IMR-90 (cell line): ENCODE data around the gene PSMA1. TPM values are rescaled to one million over a fixed set of nuclear protein-coding genes. Genes with fewer than 3 reads are reported as not detected.

Experiments
- ATAC-seq: fragments of 200-7000 bp; cut with Tn5 transposase; 2 replicates; pipeline ENCODE4 v1.9.1; 2020; ENCODE audit warnings: low read depth, mild to moderate bottlenecking, moderate library complexity
- BruUV-seq: library from RNA; stranded (reverse); fragments of 400-500 nt; replicated peaks from 2 replicates; lab custom pipeline; 2021; lab: Mats Ljungman, UMichigan
- CTCF ChIA-PET: fragments of 300-600 bp; formaldehyde crosslinking; extraction: SDS; loops from one replicate; lab custom pipeline; 2021; ENCODE audit warnings: antibody characterized with exemption; lab: Yijun Ruan, JAX
- POLR2A ChIA-PET: fragments of 300-600 bp; sonication (Branson Sonifier 250); formaldehyde crosslinking; loops from one replicate; lab custom pipeline; 2022; ENCODE audit warnings: antibody characterized with exemption; ENCODE audit not compliant: unreplicated experiment; lab: Charles Lee
- DNase-seq: peaks from one replicate; pipeline ENCODE4 v3.0.0; 2013
- H2AFZ ChIP-seq: replicated peaks from 2 replicates; pipeline ENCODE3; 2013; ENCODE audit warnings: low read length, mild to moderate bottlenecking; ENCODE audit not compliant: poor library complexity
- H2AK5ac ChIP-seq: 2 replicates; pipeline ENCODE4 v1.6.1; 2013; ENCODE audit warnings: low read depth, low read length, inconsistent platforms
- H2AK9ac ChIP-seq: replicated peaks from 2 replicates; pipeline ENCODE3; 2013; ENCODE audit warnings: mild to moderate bottlenecking, low read depth, low read length, moderate library complexity; ENCODE audit not compliant: poor library complexity
- H2BK120ac ChIP-seq: 2 replicates; pipeline ENCODE4 v1.6.1; 2013; ENCODE audit warnings: low read depth, low read length, inconsistent platforms
- H2BK15ac ChIP-seq: 3 replicates; pipeline ENCODE4 v1.6.1; 2013; ENCODE audit warnings: low read depth, low read length, inconsistent platforms
- H2BK20ac ChIP-seq: 2 replicates; pipeline ENCODE4 v1.6.1; 2013; ENCODE audit warnings: low read depth, mild to moderate bottlenecking, inconsistent platforms, low read length, moderate library complexity
- H2BK5ac ChIP-seq: 2 replicates; pipeline ENCODE4 v1.6.1; 2013; ENCODE audit warnings: mild to moderate bottlenecking, low read depth, low read length, inconsistent platforms; ENCODE audit not compliant: poor library complexity, severe bottlenecking
- H3K14ac ChIP-seq: replicated peaks from 2 replicates; pipeline ENCODE4 v1.6.1; 2013; ENCODE audit warnings: low read depth, low read length, inconsistent platforms
- H3K18ac ChIP-seq: 2 replicates; pipeline ENCODE4 v1.6.1; 2013; ENCODE audit warnings: low read depth, low read length, control low read depth
- H3K23ac ChIP-seq: 2 replicates; pipeline ENCODE4 v1.6.1; 2013; ENCODE audit warnings: low read depth, low read length, inconsistent platforms
- H3K27ac ChIP-seq: 2 replicates; pipeline ENCODE4 v1.5.1; 2013; ENCODE audit warnings: mild to moderate bottlenecking, control low read depth, low read length; ENCODE audit not compliant: insufficient read depth
- H3K27me3 ChIP-seq: 2 replicates; pipeline ENCODE4 v1.6.1; 2013; ENCODE audit warnings: low read length; ENCODE audit not compliant: control insufficient read depth, insufficient read depth
- H3K36me3 ChIP-seq: 2 replicates; pipeline ENCODE4 v1.6.1; 2013; ENCODE audit warnings: low read length, mixed read lengths; ENCODE audit not compliant: control insufficient read depth, insufficient read depth
- H3K4ac ChIP-seq: 2 replicates; pipeline ENCODE4 v1.6.1; 2013; ENCODE audit warnings: low read depth, low read length, inconsistent platforms
- H3K4me1 ChIP-seq: 2 replicates; pipeline ENCODE4 v1.6.1; 2013; ENCODE audit warnings: low read length, mixed read lengths; ENCODE audit not compliant: control insufficient read depth, insufficient read depth
- H3K4me2 ChIP-seq: 2 replicates; pipeline ENCODE4 v1.6.1; 2013; ENCODE audit warnings: low read depth, mild to moderate bottlenecking, control low read depth, low read length, moderate library complexity
- H3K4me3 ChIP-seq: 2 replicates; pipeline ENCODE4 v1.5.1; 2013; ENCODE audit warnings: low read depth, mild to moderate bottlenecking, control low read depth, low read length, moderate library complexity; ENCODE audit not compliant: insufficient read depth
- H3K56ac ChIP-seq: 2 replicates; pipeline ENCODE4 v1.6.1; 2013; ENCODE audit warnings: low read length, inconsistent platforms; ENCODE audit not compliant: insufficient read depth; ENCODE audit errors: extremely low read depth
- H3K79me1 ChIP-seq, 2 experiments: 2 replicates each; pipeline ENCODE4 v1.6.1; 2013; ENCODE audit warnings: low read length in 2 of 2, inconsistent platforms in 1 of 2, low read depth in 1 of 2
- H3K9ac ChIP-seq: 2 replicates; pipeline ENCODE4 v1.6.1; 2013; ENCODE audit warnings: low read depth, low read length, control low read depth
- H3K9me1 ChIP-seq: 2 replicates; pipeline ENCODE4 v1.6.1; 2013; ENCODE audit warnings: low read length, inconsistent platforms; ENCODE audit not compliant: insufficient read depth
- H3K9me3 ChIP-seq: 2 replicates; pipeline ENCODE4 v1.6.1; 2013; ENCODE audit warnings: low read length; ENCODE audit not compliant: control insufficient read depth, insufficient read depth
- H4K20me1 ChIP-seq: 2 replicates; pipeline ENCODE4 v1.6.1; 2013; ENCODE audit warnings: low read length, inconsistent platforms; ENCODE audit not compliant: insufficient read depth
- H4K5ac ChIP-seq: 2 replicates; pipeline ENCODE4 v1.6.1; 2013; ENCODE audit warnings: mild to moderate bottlenecking, low read depth, low read length, control low read depth
- H4K8ac ChIP-seq, 2 experiments: 2 replicates each; pipeline ENCODE4 v1.6.1; 2013; ENCODE audit warnings: low read depth in 2 of 2, low read length in 2 of 2, control low read depth in 1 of 2, inconsistent platforms in 1 of 2
- H4K91ac ChIP-seq: 2 replicates; pipeline ENCODE4 v1.6.1; 2013; ENCODE audit warnings: low read depth, low read length, inconsistent platforms; ENCODE audit not compliant: insufficient read depth
- CEBPB ChIP-seq: IDR thresholded peaks from 2 replicates; pipeline ENCODE4 v1.6.1; 2012; ENCODE audit warnings: low read depth, low read length, improper control_type of control experiment
- CHD1 ChIP-seq: IDR thresholded peaks from 2 replicates; pipeline ENCODE4 v1.6.1; 2012; ENCODE audit warnings: low read depth, low read length, improper control_type of control experiment
- CTCF ChIP-seq: conservative IDR thresholded peaks from 2 replicates; pipeline ENCODE4 v1.5.1; 2012; ENCODE audit warnings: mild to moderate bottlenecking, low read depth, low read length, improper control_type of control experiment
- WGBS, 2 experiments: methylation state at CpG; one replicate each; pipeline versions ENCODE4 v1.1.5 to v1.1.7; 2013; ENCODE audit warnings: missing lambda C conversion rate in 2 of 2; ENCODE audit not compliant: insufficient read length in 1 of 2; ENCODE audit errors: extremely low coverage in 2 of 2; 5-methylcytosine and 5-hydroxymethylcytosine counted together
- dilution Hi-C: fragments of 300-500 bp; cut with HindIII; formaldehyde crosslinking; loops from one replicate; pipeline ENCODE4 v1.14.3; 2018; ENCODE audit warnings: low sequenced_read_pairs; ENCODE audit not compliant: unreplicated experiment
- in situ Hi-C: fragments of 300-500 bp; cut with MboI; formaldehyde crosslinking; loops from 3 replicates; pipeline ENCODE4 v1.14.3; 2019; ENCODE audit warnings: low sequenced_read_pairs, inconsistent platforms, mixed read lengths
- intact Hi-C: fragments of 100-400 bp; cut with micrococcal nuclease; formaldehyde crosslinking; loops from 2 replicates; pipeline ENCODE4 v1.10.0; 2022
- polyA plus RNA-seq, 3 experiments: library from polyadenylated mRNA; depleted of rRNA; stranded (reverse); fragments of >200 nt; gene quantifications; 2 replicates each; pipeline ENCODE4 v1.2.3, GENCODE V29; 2012; ENCODE audit warnings: low replicate concordance in 1 of 3
- total RNA-seq: library from RNA; depleted of rRNA; stranded (reverse); fragments of >200 nt; gene quantifications from 2 replicates; pipeline ENCODE4 v1.2.3, GENCODE V29; 2012

PSMA1 gene
- total and polyA plus RNA-seq, 2 of the 4 experiments (the other 2 are of a cell fraction), result 179 to 194 TPM

GRCh38 chr11:14513800-14514199 is 6.4 kb downstream of the PSMA1 start:
- no peak overlapping the region for H2AK5ac ChIP-seq
- no CpG with 5 or more reads among the region's 4 CpGs for WGBS, 2 experiments

More at GRCh38 chr11:14513800-14514199, 6.4 kb downstream of the PSMA1 start:
- intact Hi-C loops (loop anchor here (5.0 kb wide), 1 partner anchor 36 kb away; no protein-coding TSS in a partner anchor), in situ Hi-C loops (no loop called here), dilution Hi-C loops (no loop called here)
- H4K91ac ChIP-seq, result no peak overlapping the region
- H3K4me2 ChIP-seq, result no peak overlapping the region
- no peaks in the 10 kb centered on the region for H3K9me3 ChIP-seq
- no peak overlapping the region for H3K9ac ChIP-seq
- H2AFZ ChIP-seq, result no peak overlapping the region
- no peak overlapping the region for H3K23ac ChIP-seq
- H3K27ac ChIP-seq, result no peak overlapping the region
- BruUV-seq, result no TSS peak
- 0 out of 2 replicates have a peak, but pooled peaks cover under 1% of the 10 kb centered on the region for H4K20me1 ChIP-seq
- no peak overlapping the region for H4K5ac ChIP-seq
- no peak overlapping the region for H3K4ac ChIP-seq
- no peak overlapping the region for H2BK120ac ChIP-seq
- ATAC-seq, result no peak
- no peak overlapping the region for H2BK20ac ChIP-seq
- no peaks in the 10 kb centered on the region for H3K27me3 ChIP-seq
- no peaks in the 10 kb centered on the region for H3K9me1 ChIP-seq
- no peak overlapping the region for H2BK15ac ChIP-seq
- POLR2A ChIA-PET, result no interaction called here
- no peak overlapping the region for H2AK9ac ChIP-seq
- peaks cover 9 to 21% of the 10 kb centered on the region in 2 experiments for H3K79me1 ChIP-seq
- H4K8ac ChIP-seq, result no peak overlapping the region
- H3K56ac ChIP-seq, result no peak overlapping the region
- peaks cover 23% of the 10 kb centered on the region for H3K36me3 ChIP-seq
- no peak overlapping the region for H3K14ac ChIP-seq
- no peak overlapping the region for H3K4me3 ChIP-seq
- no peak overlapping the region for H3K18ac ChIP-seq
- no peaks in the 10 kb centered on the region; the same call in 1 of the 2 replicates for H3K4me1 ChIP-seq
- CTCF ChIA-PET, result no interaction called here
- DNase-seq, result no peak
- no peak for TF ChIP-seq CTCF
- peak; percentile 18; the same call in 1 of the 2 replicates for TF ChIP-seq CEBPB
- no peak for TF ChIP-seq CHD1
- no peak overlapping the region for H2BK5ac ChIP-seq
